A673 (cell line): ENCODE measurements around the gene DOK3.

Experiments
- CTCF ChIP-seq: fragments of 300-800, 200-600 bp; sonication (generic); conservative IDR thresholded peaks from 2 replicates; pipeline ENCODE4 v1.5.1; 2017; ENCODE audit warnings: low read depth, mild to moderate bottlenecking, antibody characterized with exemption, low read length, moderate library complexity, mixed read lengths
- EZH2 ChIP-seq: fragments of 200-600 bp; sonication (generic); IDR thresholded peaks from 2 replicates; pipeline ENCODE4 v1.6.1; 2017; ENCODE audit warnings: borderline replicate concordance, low read depth, mild to moderate bottlenecking, mixed read lengths, antibody characterized with exemption, low read length; ENCODE audit not compliant: poor library complexity, severe bottlenecking

DNA sequence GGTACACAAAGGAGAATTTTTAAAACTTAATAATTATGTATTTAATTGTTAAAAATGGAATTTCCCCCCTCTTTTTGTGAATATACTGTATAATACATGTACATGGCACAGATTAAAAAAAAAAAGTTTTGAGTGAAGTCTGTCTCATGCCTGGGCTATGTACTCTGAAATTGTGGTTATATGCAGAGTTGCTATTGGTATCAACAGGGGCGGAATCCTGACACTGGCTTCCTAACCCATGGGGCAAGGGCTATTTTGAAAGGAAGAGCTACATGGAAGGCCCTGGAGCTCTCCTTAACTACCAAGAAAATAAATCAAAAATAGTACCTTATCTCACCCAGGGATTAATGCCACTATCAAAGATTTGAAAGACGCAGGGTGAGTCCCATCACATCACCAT, 45.6 kb upstream of the DOK3 start:
- TF ChIP-seq CTCF (no peak), EZH2 (no peak)
